ENCODE results near the gene ZNF282.
"Not testable (repeated sequence)": the region's sequence is repeated elsewhere in the genome, so short reads cannot be mapped to it uniquely, and the experiment has no call there.

The ZNF282 gene

DNA sequence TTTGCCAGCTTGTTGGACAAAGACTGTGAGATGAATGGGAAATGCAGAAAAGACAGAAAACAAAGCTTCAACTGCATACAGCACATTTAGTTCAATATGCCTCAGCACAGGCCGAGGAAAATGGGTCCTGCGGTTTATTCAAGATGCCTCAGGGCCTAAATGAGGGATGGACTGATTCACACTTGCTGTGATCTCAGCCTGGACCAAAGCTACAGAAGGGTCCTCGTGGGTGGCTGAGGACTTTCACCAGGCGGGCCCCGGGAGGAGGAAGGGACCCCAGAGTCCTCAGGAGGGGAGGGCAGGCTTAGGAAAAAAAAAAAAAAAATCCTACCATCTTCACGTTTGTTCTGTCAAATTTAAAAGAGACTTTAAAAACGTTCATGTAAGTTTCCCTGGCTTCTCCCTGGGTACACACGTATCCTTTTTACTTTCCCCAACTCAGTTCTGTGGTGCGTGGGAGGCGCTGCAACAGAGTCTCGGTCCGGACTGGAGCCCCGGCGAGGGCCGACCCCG lies 66.0 kb downstream of the ZNF282 start:
- peak; percentile 50 for DNase-seq

DNA sequence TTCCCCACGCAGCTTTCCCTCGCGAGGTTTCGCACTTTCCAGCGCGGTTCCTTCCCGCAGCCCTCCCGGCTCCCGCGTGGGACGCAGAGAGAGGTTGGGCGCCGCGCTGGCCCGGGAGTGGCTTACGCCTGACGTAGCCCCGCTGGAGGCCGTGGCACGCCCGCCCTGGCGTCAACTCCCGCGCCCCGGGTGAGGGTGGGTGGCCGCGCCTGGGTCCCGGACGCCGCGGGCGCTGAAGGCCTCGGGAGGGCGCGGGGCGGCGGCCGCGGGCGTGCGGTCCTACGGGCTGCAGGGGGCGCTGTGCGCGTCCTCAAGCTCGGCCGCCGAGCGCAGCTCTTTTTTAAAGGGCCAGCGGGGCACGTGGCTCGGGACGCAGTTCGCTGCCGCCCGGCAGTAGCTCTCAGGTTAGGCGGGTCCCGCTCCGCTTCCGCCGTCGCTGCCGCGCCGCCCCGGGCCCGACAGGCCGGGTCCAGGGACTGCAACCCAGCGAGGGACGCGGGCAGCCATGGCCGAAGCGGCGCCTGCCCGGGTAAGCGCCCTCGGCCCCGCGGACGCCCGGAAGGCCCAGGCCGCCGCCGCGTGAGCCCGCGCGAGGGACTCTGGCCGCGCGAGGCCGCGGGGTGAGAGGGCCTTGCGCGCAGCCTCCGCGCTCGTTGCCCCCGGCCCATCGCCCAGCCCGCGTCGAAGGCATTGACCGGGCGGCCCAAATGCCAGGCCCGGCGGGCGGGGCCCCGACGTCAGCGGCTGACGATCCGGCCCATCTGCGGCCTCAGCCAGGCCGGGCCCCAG lies 66.7 kb downstream of the ZNF282 start, which contains the start of gene ZNF783:
ZNF783 (plus strand) TSS at position 368 of the 789 bp plus-strand sequence; CDS start at position 506, 138 bp downstream.
- peak; percentile 90 for DNase-seq

DNA sequence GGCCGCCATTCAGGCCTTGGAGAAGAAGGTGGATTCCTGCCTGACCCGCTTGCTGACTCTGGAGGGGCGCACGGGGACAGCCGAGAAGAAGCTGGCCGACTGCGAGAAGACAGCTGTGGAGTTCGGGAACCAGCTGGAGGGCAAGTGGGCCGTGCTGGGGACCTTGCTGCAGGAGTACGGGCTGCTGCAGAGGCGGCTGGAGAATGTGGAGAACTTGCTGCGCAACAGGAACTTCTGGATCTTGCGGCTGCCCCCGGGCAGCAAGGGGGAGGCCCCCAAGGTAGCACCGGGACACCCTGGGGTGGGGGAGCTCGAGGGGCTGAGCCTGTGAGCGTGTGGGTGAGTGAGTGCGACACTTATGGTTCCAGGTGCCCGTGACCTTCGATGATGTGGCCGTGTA lies 71.1 kb downstream of the ZNF282 start:
- DNase-seq, result no peak

DNA sequence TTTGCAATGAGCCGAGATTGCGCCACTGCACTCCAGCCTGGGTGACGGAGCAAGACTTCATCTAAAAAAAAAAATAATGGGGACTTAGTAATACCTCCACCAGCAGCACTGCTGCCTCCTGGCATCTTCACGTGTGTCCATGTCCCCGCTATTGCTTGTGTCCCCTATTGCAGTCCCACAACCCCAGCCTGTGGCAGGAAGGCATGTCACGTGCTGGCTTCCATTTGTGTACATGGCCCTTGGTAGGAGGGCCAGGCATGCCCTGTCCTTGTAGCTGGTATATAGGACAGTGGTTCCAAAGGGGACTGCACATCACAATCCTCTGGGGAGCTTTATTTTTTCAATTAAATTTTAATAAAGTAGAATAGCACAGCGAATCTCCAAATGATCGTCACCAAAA lies 72.4 kb downstream of the ZNF282 start:
- DNase-seq, result no peak

DNA sequence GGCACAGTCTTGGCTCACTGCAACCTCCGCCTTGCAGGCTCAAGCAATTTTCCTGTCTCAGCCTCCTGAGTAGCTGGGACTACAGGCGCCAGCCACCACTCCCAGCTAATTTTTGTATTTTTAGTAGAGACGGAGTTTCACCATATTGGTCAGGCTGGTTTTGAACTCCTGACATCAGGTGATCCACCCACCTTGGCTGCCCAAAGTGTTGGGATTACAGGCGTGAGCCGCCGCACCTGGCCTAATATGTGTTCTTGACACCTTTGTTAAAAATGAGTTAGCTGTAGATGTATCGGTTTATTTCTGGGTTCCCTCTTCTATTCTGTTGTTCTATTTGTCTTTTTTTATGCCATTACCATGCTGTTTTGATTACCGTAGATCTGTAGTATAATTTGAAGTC lies 79.1 kb downstream of the ZNF282 start:
- DNase-seq, result not testable (repeated sequence)

Data from activated CD4-positive, alpha-beta T cell treated with anti-CD3 and anti-CD28 coated beads for 48 hours (primary cell).